D721Med (cell line): ENCODE measurements around the gene ELFN1.

ENCODE experiments used
- DNase-seq: peaks from one replicate; pipeline ENCODE4 v3.0.0; 2011; ENCODE audit warnings: low spot score; ENCODE audit not compliant: insufficient read length
- FAIRE-seq: peaks from 2 replicates; lab custom pipeline; 2011; peaks lifted over from hg19 to GRCh38; lab: Jason Lieb, UNC
- TF ChIP-seq, protein P1 (sequence below): IDR thresholded peaks from 2 replicates; pipeline ENCODE4 v1.5.1; 2012; ENCODE audit warnings: mild to moderate bottlenecking, control low read depth; ENCODE audit not compliant: insufficient read depth; ENCODE audit errors: missing control alignments

The ELFN1 gene

DNA sequence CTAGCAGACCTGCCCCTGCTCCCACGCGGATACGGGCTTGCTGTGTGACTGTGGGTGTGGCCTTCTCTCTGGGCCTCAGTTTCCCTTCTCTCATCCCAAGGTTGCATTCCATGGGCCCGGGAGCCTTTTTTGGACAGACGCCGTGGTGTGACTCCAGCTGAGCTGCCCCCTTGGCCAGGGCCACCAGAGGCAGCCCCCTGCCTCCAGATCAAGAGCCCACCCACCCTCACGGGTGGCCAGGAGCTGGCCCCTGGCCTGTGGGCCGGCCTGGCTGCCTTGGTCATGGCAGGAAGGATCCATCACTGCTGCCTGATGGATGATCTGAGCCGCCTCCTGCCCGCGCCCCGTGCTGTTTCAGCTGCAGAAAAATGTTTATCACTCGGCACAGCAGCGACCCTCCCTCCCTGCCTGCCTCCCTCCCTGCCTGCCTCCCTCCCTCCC, 27.8 kb upstream of the ELFN1 start:
- FAIRE-seq (no peak), DNase-seq (no peak)
- TF ChIP-seq, protein P1, sequence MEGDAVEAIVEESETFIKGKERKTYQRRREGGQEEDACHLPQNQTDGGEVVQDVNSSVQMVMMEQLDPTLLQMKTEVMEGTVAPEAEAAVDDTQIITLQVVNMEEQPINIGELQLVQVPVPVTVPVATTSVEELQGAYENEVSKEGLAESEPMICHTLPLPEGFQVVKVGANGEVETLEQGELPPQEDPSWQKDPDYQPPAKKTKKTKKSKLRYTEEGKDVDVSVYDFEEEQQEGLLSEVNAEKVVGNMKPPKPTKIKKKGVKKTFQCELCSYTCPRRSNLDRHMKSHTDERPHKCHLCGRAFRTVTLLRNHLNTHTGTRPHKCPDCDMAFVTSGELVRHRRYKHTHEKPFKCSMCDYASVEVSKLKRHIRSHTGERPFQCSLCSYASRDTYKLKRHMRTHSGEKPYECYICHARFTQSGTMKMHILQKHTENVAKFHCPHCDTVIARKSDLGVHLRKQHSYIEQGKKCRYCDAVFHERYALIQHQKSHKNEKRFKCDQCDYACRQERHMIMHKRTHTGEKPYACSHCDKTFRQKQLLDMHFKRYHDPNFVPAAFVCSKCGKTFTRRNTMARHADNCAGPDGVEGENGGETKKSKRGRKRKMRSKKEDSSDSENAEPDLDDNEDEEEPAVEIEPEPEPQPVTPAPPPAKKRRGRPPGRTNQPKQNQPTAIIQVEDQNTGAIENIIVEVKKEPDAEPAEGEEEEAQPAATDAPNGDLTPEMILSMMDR: no peak

DNA sequence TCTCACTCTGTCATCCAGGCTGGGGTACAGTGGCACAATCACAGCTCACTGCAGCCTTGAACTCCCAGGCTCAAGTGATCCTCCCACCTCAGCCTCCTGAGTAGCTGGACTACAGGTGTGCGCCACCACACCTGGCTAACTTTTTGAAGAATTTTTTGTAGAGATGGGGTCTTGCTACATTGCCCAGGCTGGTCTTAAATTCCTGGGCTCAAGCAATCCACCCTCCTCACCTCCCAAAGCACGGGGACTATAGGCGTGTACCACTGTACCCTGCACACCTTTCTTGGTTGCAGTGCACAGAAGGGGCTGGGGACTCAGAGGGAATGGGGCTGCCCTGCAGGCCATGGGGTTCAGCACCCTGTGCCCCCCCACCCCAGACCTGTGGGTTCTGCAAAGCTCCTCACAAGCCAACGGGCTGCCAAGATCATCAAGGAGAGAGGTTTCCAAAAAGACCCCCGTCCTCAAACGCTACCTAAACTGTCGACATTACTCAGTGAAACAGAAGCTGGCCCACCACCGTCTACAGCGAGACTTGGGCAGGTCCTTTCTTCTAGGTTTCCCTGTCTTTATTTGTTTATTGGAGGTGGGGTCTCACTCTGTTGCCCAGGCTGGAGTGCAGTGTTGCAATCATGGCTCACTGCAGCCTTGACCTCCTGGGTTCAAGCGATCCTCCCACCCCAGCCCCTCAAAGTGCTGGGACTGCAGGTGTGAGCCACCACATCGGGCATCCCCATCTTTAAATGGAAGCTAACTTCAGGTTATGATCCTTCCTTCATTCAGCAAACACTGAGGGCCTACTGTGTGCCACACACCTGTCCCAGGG, 26.6 kb upstream of the ELFN1 start:
- no peak for DNase-seq
- TF ChIP-seq, protein P1: no peak
- FAIRE-seq: no peak

DNA sequence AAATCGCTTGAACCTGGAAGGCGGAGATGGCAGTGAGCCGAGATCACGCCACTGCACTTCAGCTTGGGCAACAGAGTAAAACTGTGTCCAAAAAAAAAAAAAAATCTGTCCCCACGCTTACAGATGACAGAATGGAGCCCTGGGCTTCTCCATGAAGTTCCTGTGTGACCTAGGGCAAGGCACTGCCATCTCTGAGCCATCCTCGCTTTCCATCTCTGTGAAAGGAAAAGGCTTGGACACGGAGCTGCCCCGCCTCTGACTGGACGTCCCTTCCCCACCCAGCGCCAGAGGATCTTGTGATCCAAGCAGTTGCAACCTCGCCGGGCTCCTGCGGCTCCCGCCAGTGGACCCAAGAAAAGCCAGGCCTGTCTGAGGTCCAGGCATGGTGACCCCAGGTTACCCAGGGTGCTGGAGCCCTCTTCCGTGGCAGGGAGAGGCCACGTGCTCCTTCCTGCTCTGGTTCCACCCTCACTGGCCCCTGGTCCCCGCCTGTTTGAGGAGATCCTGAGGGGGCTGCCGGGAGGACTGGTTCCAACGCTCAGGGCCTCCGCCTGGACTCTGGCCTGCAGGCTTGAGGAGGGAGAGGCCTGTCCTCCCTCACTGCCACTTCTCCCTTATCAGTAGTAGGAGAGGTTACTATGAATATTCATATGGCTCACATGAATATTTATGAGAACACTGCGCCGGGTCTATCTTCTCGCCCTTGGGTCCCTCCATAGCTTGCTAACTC, 25.6 kb upstream of the ELFN1 start:
- DNase-seq: no peak
- TF ChIP-seq, protein P1: no peak
- no peak for FAIRE-seq

DNA sequence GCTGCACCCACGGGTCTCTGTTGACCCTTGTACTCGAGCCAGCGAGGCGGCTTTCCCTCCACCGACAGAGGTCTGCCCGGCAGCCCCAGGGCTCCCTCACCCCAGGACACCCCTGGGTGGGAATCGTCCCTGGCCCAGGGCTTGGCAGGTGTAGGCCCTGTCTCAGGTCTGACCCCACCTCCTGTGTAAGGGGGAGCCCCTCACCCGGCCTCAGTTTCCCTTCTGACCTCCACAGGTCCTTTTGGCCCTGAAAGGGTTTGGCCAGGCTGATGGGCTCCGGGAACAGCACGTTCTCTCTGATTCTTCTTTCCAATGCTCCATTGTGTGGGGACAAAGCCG, 25.0 kb upstream of the ELFN1 start:
- DNase-seq (no peak), FAIRE-seq (no peak)
- TF ChIP-seq, protein P1: no peak

DNA sequence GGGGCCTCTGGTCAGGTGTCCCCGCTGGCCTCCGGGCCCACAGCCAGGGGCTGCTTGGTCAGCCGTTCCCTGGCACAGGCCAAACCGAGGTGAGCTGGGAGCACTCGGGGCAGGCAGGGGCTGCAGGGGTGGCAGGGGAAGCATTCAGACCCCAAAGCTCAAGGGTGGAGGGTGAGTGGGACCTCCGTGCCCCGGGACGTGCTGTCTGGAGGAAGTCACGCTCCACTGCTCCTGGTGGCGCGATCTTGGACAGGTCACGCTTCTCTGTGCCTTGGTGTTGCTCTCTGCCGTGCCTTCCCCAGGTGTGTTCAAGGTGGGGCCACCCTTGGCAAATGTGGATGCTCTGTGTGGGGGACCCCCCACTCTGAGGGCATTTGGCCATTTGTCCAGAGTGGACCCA, 24.6 kb upstream of the ELFN1 start:
- FAIRE-seq: no peak
- TF ChIP-seq, protein P1: no peak
- no peak for DNase-seq

DNA sequence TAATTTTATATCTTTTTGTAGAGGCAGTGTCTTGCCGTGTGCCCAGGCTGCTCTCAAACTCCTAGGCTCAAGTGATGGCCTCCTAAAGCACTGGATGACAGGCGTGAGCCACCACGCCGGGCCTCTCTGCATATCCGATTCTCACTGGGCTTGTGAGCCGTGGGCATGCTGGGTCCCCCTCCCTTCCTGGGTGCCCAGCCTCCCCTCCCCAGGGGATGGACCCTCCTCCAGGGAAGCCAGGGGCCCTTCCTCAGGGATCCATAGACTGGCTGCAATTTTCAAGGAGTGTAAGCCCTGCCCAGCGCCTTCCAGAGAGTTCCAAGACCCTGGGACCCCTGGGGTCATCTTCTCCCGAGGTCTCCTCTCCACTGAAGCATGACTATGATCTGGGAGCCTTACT, 23.7 kb upstream of the ELFN1 start:
- TF ChIP-seq, protein P1: no peak
- no peak for FAIRE-seq

More for the DNA sequence above, 23.7 kb upstream of the ELFN1 start:
- DNase-seq: no peak
